Measurements from ENCODE around the gene GRPEL1. TPM values are rescaled to one million over a fixed set of nuclear protein-coding genes. Genes with fewer than 3 reads are reported as not detected.
"Not testable (repeated sequence)": the region's sequence is repeated elsewhere in the genome, so short reads cannot be mapped to it uniquely, and the experiment has no call there.

Gene GRPEL1
- total RNA-seq, 1 donor from 2014 or later: 24.1 TPM

DNA sequence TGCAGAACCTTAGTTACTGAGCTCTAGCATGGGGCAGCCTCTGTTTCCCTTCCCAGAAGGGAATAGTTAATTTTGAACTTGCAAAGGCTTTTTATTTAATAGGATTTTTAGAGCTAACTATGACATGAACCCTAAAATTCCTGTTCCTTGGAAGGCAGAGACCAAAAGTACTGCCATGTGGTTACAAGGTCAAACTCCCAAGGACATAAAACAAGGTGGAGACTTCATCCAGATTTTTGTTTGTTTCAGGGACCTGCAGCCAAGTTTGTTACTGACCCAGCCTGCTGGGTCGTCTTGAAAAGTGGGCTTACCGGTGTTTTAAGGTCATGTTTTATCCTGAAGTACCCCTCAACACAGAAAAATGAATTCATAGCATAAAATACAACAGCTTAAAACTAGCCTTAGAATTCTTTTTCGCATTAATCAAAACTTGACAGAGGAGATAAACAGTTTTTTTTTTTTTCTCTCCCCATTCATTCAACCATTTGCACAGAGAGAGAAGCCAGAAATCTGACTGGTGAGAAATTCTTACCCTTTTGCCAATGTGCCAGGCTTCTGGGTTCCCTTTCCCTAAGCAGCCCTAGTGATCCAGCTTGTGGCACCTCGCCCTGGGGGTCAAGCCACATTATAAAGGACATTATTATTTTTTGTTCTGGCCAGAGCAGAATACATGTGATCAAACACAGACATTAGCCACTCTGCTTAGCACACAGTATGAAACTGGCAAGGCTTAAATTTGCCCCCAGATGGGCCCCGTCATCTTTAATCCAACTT lies 21.5 kb upstream of the GRPEL1 start:
- Mint-ChIP-seq H3K27ac (ENCODE audit: unreplicated experiment) (no peak overlapping the region), H3K4me3 (ENCODE audit: unreplicated experiment) (no peak overlapping the region), H3K4me1 (ENCODE audit: low read depth) (peaks cover 3% of the 10 kb centered on the region), H3K36me3 (ENCODE audit: low read depth) (peaks cover 2% of the 10 kb centered on the region), H3K27me3 (ENCODE audit: low read depth) (peaks cover 19% of the 10 kb centered on the region), H3K9me3 (ENCODE audit: low read depth) (peaks cover 5% of the 10 kb centered on the region)
- no peak for DNase-seq (ENCODE audit: low spot score)
- TF ChIP-seq CTCF (IDR thresholded peaks at IDR 0.05): no peak

GRCh38 chr4:7087036-7087435 lies 19.2 kb upstream of the GRPEL1 start:
- Mint-ChIP-seq H3K4me1 (ENCODE audit: low read depth) (peaks cover 5% of the 10 kb centered on the region), H3K27me3 (ENCODE audit: low read depth) (peaks cover 24% of the 10 kb centered on the region), H3K36me3 (ENCODE audit: low read depth) (no peaks in the 10 kb centered on the region), H3K4me3 (ENCODE audit: unreplicated experiment) (no peak overlapping the region), H3K27ac (ENCODE audit: unreplicated experiment) (no peak overlapping the region), H3K9me3 (ENCODE audit: low read depth) (no peaks in the 10 kb centered on the region)
- no peak for DNase-seq (ENCODE audit: low spot score)
- no peak for TF ChIP-seq CTCF (IDR thresholded peaks at IDR 0.05)

DNA sequence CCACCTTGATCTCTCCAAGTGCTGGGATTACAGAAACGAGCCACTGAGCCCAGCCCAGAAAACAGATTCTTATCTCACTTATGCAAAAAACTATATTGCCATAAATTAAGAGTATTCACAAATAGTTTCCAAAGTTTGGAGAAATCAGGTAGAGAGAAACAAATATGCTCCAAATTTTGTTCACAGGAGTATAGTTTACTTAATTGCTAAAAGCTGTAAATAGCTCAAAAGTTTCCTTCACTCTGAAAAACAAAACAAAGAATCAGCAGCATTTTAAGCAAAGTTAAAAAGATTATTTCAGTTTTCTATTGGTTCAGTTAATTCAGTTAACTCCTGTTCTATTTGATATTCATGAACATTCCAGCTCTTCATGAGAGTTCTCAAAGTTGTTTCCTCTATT lies 18.5 kb upstream of the GRPEL1 start:
- H3K9me3 Mint-ChIP-seq (ENCODE audit: low read depth): no peaks in the 10 kb centered on the region
- no peak overlapping the region for H3K4me3 Mint-ChIP-seq (ENCODE audit: unreplicated experiment)
- DNase-seq (ENCODE audit: low spot score): no peak
- H3K27me3 Mint-ChIP-seq (ENCODE audit: low read depth): peaks cover 24% of the 10 kb centered on the region
- no peak overlapping the region for H3K27ac Mint-ChIP-seq (ENCODE audit: unreplicated experiment)
- no peak for TF ChIP-seq CTCF (IDR thresholded peaks at IDR 0.05)
- peaks cover 6% of the 10 kb centered on the region for H3K4me1 Mint-ChIP-seq (ENCODE audit: low read depth)
- no peaks in the 10 kb centered on the region for H3K36me3 Mint-ChIP-seq (ENCODE audit: low read depth)

- H3K27ac Mint-ChIP-seq (ENCODE audit: unreplicated experiment); DNase-seq (ENCODE audit: low spot score); H3K4me1 Mint-ChIP-seq (ENCODE audit: low read depth); H3K4me3 Mint-ChIP-seq (ENCODE audit: unreplicated experiment); H3K36me3 Mint-ChIP-seq (ENCODE audit: low read depth): not testable (repeated sequence)
- H3K27me3 Mint-ChIP-seq (ENCODE audit: low read depth): peaks cover 28% of the 10 kb centered on the region
- peaks cover 11% of the 10 kb centered on the region for H3K9me3 Mint-ChIP-seq (ENCODE audit: low read depth)
Observed at GRCh38 chr4:7084564-7084961, 16.7 kb upstream of the GRPEL1 start.

DNA sequence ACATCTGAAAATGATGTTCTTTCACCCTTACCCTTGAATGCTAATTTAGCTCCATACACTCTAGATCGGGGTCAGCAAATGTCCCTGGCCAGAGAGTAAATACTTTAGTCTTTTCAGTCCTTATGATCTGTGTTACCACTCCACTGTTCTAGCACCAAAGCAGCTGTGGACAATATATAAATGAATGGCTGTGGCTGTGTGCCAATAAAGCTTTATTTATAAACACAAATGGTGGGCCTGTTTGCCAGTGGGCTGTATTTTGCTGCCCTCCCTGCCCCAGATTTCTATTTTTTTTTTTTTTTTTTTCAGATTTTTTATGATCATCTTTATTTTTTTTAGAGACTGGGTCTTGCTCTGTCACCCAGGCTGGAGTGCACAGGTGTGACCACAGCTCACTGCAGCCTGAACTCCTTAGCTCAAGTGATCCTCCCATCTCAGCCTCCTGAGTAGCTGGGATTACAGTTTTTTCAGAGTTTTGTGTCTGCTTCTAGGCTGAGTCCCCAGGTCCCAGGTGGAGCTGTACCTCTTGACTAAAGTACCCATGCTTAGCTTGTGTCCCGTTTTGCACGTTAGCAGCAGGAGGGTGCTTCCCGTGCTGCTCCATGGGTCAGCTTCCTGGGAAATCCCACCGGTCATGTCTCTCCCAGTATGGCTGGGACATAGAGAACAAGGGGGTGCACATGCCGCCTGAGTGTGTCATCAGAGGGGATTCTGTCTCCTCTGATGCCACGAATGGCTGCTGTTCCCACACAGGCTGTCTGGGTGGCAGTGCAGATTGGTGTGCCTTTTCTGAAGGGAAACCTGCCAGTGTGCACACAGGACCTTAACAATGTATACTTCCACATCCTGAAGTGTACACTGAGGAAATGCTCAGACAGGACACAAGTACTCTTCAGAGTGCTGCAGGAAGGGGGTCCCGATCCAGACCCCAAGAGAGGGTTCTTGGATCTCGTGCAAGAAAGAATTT lies 16.0 kb upstream of the GRPEL1 start:
- peaks cover 28% of the 10 kb centered on the region for H3K27me3 Mint-ChIP-seq (ENCODE audit: low read depth)
- H3K4me3 Mint-ChIP-seq (ENCODE audit: unreplicated experiment): no peak overlapping the region
- H3K4me1 Mint-ChIP-seq (ENCODE audit: low read depth): peaks cover 3% of the 10 kb centered on the region
- TF ChIP-seq CTCF (IDR thresholded peaks at IDR 0.05): no peak
- H3K27ac Mint-ChIP-seq (ENCODE audit: unreplicated experiment): no peak overlapping the region
- peaks cover 8% of the 10 kb centered on the region for H3K36me3 Mint-ChIP-seq (ENCODE audit: low read depth)
- DNase-seq (ENCODE audit: low spot score): no peak
- H3K9me3 Mint-ChIP-seq (ENCODE audit: low read depth): peaks cover 14% of the 10 kb centered on the region

- H3K27me3 Mint-ChIP-seq (ENCODE audit: low read depth): peaks cover 20% of the 10 kb centered on the region
- not testable (repeated sequence) for H3K4me1 Mint-ChIP-seq (ENCODE audit: low read depth)
Observed at GRCh38 chr4:7079909-7080308, 12.0 kb upstream of the GRPEL1 start.

GRCh38 chr4:7079483-7079882 lies 11.6 kb upstream of the GRPEL1 start:
- not testable (repeated sequence) for DNase-seq (ENCODE audit: low spot score); H3K36me3 Mint-ChIP-seq (ENCODE audit: low read depth); H3K4me1 Mint-ChIP-seq (ENCODE audit: low read depth); H3K27ac Mint-ChIP-seq (ENCODE audit: unreplicated experiment); H3K4me3 Mint-ChIP-seq (ENCODE audit: unreplicated experiment)
- peaks cover 14% of the 10 kb centered on the region for H3K9me3 Mint-ChIP-seq (ENCODE audit: low read depth)
- peaks cover 15% of the 10 kb centered on the region for H3K27me3 Mint-ChIP-seq (ENCODE audit: low read depth)

More at GRCh38 chr4:7079909-7080308, 12.0 kb upstream of the GRPEL1 start:
- H3K9me3 Mint-ChIP-seq (ENCODE audit: low read depth): peaks cover 14% of the 10 kb centered on the region
- not testable (repeated sequence) for H3K27ac Mint-ChIP-seq (ENCODE audit: unreplicated experiment); DNase-seq (ENCODE audit: low spot score); H3K4me3 Mint-ChIP-seq (ENCODE audit: unreplicated experiment); H3K36me3 Mint-ChIP-seq (ENCODE audit: low read depth)
